ENCODE results near the gene CDK8.

GRCh38 chr13:26442541-26442940 lies 188.6 kb downstream of the CDK8 start:
- TF ChIP-seq, protein P1, sequence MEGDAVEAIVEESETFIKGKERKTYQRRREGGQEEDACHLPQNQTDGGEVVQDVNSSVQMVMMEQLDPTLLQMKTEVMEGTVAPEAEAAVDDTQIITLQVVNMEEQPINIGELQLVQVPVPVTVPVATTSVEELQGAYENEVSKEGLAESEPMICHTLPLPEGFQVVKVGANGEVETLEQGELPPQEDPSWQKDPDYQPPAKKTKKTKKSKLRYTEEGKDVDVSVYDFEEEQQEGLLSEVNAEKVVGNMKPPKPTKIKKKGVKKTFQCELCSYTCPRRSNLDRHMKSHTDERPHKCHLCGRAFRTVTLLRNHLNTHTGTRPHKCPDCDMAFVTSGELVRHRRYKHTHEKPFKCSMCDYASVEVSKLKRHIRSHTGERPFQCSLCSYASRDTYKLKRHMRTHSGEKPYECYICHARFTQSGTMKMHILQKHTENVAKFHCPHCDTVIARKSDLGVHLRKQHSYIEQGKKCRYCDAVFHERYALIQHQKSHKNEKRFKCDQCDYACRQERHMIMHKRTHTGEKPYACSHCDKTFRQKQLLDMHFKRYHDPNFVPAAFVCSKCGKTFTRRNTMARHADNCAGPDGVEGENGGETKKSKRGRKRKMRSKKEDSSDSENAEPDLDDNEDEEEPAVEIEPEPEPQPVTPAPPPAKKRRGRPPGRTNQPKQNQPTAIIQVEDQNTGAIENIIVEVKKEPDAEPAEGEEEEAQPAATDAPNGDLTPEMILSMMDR (IDR thresholded peaks at IDR 0.05), result no peak
- TF ChIP-seq POLR2A (IDR thresholded peaks at IDR 0.05) (no peak), POLR2AphosphoS5 (IDR thresholded peaks at IDR 0.05) (no peak)
